MM.1S (cell line): ENCODE results near the gene GFI1B.

Source experiments
- DNase-seq: peaks from one replicate; pipeline ENCODE4 v3.0.0-alpha.2; 2015
- H2AFZ ChIP-seq: fragments of 300-600 bp; sonication (generic); 2 replicates; pipeline ENCODE4 v1.6.0; 2016; ENCODE audit warnings: antibody characterized with exemption, low read length
- H3F3A ChIP-seq: fragments of 300-600 bp; sonication (generic); 2 replicates; pipeline ENCODE4 v1.6.1; 2016; ENCODE audit warnings: mild to moderate bottlenecking, antibody characterized with exemption, low read length, moderate library complexity, mixed read lengths; ENCODE audit not compliant: insufficient read depth
- H3K27ac ChIP-seq: fragments of 300-600 bp; sonication (generic); 2 replicates; pipeline ENCODE4 v1.5.1; 2016; ENCODE audit warnings: mild to moderate bottlenecking, low read length
- H3K27me3 ChIP-seq: fragments of 300-600 bp; sonication (generic); replicated peaks from 2 replicates; pipeline ENCODE4 v1.6.0; 2016; ENCODE audit warnings: low read length; ENCODE audit not compliant: insufficient read depth
- H3K36me3 ChIP-seq: fragments of 300-600 bp; sonication (generic); replicated peaks from 2 replicates; pipeline ENCODE4 v1.6.1; 2016; ENCODE audit warnings: mild to moderate bottlenecking, low read length, mixed read lengths; ENCODE audit not compliant: insufficient read depth
- H3K4me1 ChIP-seq: fragments of 300-600 bp; sonication (generic); 2 replicates; pipeline ENCODE4 v1.6.1; 2016; ENCODE audit warnings: low read length, mixed read lengths
- H3K4me2 ChIP-seq: fragments of 300-600 bp; sonication (generic); 2 replicates; pipeline ENCODE4 v1.6.0; 2016; ENCODE audit warnings: low read depth, low read length
- H3K4me3 ChIP-seq: fragments of 300-600 bp; sonication (generic); 2 replicates; pipeline ENCODE4 v1.5.1; 2016; ENCODE audit warnings: low read length, mixed read lengths
- H3K79me2 ChIP-seq: fragments of 300-600 bp; sonication (generic); 2 replicates; pipeline ENCODE4 v1.6.1; 2016; ENCODE audit warnings: mixed run types, low read length, mixed read lengths
- H3K9ac ChIP-seq: fragments of 300-600 bp; sonication (generic); 2 replicates; pipeline ENCODE4 v1.6.1; 2016; ENCODE audit warnings: low read length, mixed read lengths
- H3K9me2 ChIP-seq: fragments of 300-600 bp; sonication (generic); replicated peaks from 2 replicates; pipeline ENCODE4 v1.6.1; 2016; ENCODE audit warnings: mild to moderate bottlenecking, low read length, mixed read lengths; ENCODE audit not compliant: insufficient read depth
- H3K9me3 ChIP-seq: fragments of 300-600 bp; sonication (generic); replicated peaks from 2 replicates; pipeline ENCODE4 v1.6.1; 2016; ENCODE audit warnings: mild to moderate bottlenecking, low read length, mixed read lengths; ENCODE audit not compliant: insufficient read depth
- H4K20me1 ChIP-seq: fragments of 300-600 bp; sonication (generic); 2 replicates; pipeline ENCODE4 v1.6.1; 2016; ENCODE audit warnings: mild to moderate bottlenecking, low read length, moderate library complexity, mixed read lengths; ENCODE audit not compliant: insufficient read depth
- CTCF ChIP-seq: fragments of 300-600 bp; sonication (generic); IDR thresholded peaks from 2 replicates; pipeline ENCODE4 v1.5.1; 2016; ENCODE audit warnings: antibody characterized with exemption, low read length, mixed read lengths
- EZH2 ChIP-seq: fragments of 300-600 bp; sonication (generic); optimal IDR thresholded peaks from 2 replicates; pipeline ENCODE3; 2017; ENCODE audit warnings: low read depth, mild to moderate bottlenecking, antibody characterized with exemption, low read length, mixed read lengths
- EZH2phosphoT487 ChIP-seq: fragments of 300-600 bp; sonication (generic); IDR thresholded peaks from 2 replicates; pipeline ENCODE4 v1.6.1; 2018; ENCODE audit warnings: antibody characterized with exemption, low read length

Gene GFI1B

GRCh38 chr9:132991351-132992300 is 13.1 kb downstream of the GFI1B start:
- H3K4me3 ChIP-seq: no peak overlapping the region
- no peaks in the 10 kb centered on the region for H3K79me2 ChIP-seq
- H3K9me3 ChIP-seq: no peaks in the 10 kb centered on the region
- no peak overlapping the region for H3K27ac ChIP-seq
- H3K9ac ChIP-seq: no peak overlapping the region
- no peaks in the 10 kb centered on the region for H3K9me2 ChIP-seq
- no peaks in the 10 kb centered on the region for H4K20me1 ChIP-seq
- no peak overlapping the region for H3K4me2 ChIP-seq
- H3K4me1 ChIP-seq: no peaks in the 10 kb centered on the region
- peaks cover 100% of the 10 kb centered on the region for H3K27me3 ChIP-seq
- H2AFZ ChIP-seq: no peak overlapping the region
- H3F3A ChIP-seq: no peaks in the 10 kb centered on the region
- no peaks in the 10 kb centered on the region for H3K36me3 ChIP-seq
- TF ChIP-seq CTCF (no peak), EZH2 (no peak), EZH2phosphoT487 (no peak)
- no peak for DNase-seq

- Histone ChIP-seq H3K4me2 (no peak overlapping the region), H3K4me3 (no peak overlapping the region), H3K36me3 (no peaks in the 10 kb centered on the region), H4K20me1 (no peaks in the 10 kb centered on the region), H3K79me2 (no peaks in the 10 kb centered on the region), H3K27me3 (peaks cover 98% of the 10 kb centered on the region), H3F3A (no peaks in the 10 kb centered on the region), H2AFZ (no peak overlapping the region), H3K9ac (no peak overlapping the region), H3K9me2 (no peaks in the 10 kb centered on the region), H3K4me1 (no peaks in the 10 kb centered on the region), H3K9me3 (no peaks in the 10 kb centered on the region), H3K27ac (no peak overlapping the region)
- no peak for TF ChIP-seq EZH2phosphoT487
- no peak for TF ChIP-seq EZH2
- TF ChIP-seq CTCF: no peak
- no peak for DNase-seq
Measured at GRCh38 chr9:132993511-132993939, 15.0 kb downstream of the GFI1B start.

GRCh38 chr9:132994410-132995120 is 16.1 kb downstream of the GFI1B start:
- Histone ChIP-seq H3K4me1 (no peaks in the 10 kb centered on the region), H3K9ac (no peak overlapping the region), H2AFZ (no peak overlapping the region), H3K27ac (no peak overlapping the region), H3K4me2 (peak overlapping the region; percentile 6; the same call in 1 of the 2 replicates), H3K27me3 (peaks cover 98% of the 10 kb centered on the region), H3K36me3 (no peaks in the 10 kb centered on the region), H4K20me1 (no peaks in the 10 kb centered on the region), H3K79me2 (no peaks in the 10 kb centered on the region), H3K9me2 (no peaks in the 10 kb centered on the region), H3F3A (no peaks in the 10 kb centered on the region), H3K4me3 (no peak overlapping the region), H3K9me3 (no peaks in the 10 kb centered on the region)
- DNase-seq: no peak
- TF ChIP-seq CTCF: no peak
- no peak for TF ChIP-seq EZH2phosphoT487
- TF ChIP-seq EZH2: no peak
